ENCODE measurements around the gene PDE4D. TPM values are rescaled to one million over a fixed set of nuclear protein-coding genes. Genes with fewer than 3 reads are reported as not detected.

Gene PDE4D
- total RNA-seq, result 100 to 1,000 TPM; 116 to 154 TPM

DNA sequence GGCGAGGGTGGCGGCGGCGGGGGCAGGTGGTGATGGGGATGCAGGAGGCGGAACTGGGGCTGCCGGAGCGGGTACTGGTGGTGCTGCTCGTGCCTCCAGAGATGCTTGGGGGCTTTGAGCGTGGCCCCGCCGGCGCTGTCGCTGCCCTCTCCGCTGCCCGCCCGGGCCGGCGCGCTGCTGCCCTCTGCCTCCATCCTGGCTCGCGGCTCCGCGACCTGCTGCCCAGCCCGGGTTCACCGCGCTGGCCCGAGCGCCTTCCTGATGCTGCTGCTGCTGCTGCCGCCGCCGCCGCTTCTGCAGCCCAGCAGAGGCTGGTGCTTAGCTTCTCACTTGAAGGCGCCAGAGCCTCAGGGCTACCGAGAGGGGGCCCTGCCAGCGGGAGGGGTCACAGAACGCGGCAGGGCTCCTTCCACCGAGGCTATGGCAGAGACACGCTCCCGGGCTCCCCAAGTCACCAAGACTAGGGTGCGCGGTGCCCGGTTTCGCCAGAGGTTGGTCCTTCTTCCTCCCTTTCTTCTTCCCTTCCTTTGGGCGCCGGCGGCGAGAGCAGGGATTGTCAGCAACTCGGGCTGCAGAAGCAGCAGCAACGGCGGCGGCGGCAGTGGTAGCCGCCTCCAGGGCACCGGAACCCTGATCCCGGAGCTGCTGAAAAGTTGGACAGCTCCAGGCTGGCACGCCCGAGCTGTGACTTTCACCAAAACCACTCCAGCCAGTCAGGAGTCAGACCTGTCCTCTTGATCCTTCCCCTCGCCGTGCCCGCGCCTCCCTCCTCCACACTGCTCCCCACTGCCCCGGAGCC is at the start of gene PDE4D:
TSS of gene PDE4D (minus strand) at position 298 of the 799 bp plus-strand sequence.
- no peak within 1 kb of the TSS for H3K27ac Mint-ChIP-seq
- peak in 1 of 2 donors; percentile 26 for ATAC-seq (replicated peaks in 1 of 2)
- H3K4me3 Mint-ChIP-seq, result peak within 1 kb of the TSS; percentile 22 to 38
- peaks cover 39% of the 10 kb centered on the region for H3K27me3 Mint-ChIP-seq (ENCODE audit: low read depth)
- no peaks in the 10 kb centered on the region for H3K9me3 Mint-ChIP-seq
- peaks cover 7% of the 10 kb centered on the region for H3K4me1 Mint-ChIP-seq (ENCODE audit: low read depth)
- peaks cover 2 to 4% of the 10 kb centered on the region in 2 donors for H3K36me3 Mint-ChIP-seq (ENCODE audit: insufficient read depth in 2 of 2)
- peak; percentile 2 to 5 for DNase-seq

DNA sequence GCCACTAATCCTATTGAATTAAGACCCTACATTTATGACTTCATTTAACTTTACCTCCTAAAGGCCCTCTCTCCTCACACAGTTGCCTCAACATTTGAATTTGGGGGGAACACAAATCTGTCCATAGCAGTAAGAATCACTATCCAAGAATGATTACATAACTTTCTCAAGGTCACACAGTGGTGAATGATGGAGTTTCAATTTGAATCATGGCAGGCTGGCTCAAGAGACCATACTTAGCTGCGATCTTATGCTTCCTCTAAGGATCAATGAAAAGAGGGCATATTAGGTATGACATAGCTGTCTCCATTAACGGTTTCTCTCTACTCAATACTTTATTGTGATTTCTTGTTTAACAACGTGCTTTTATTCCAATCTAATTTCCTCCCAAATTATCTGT is 44.1 kb upstream of the PDE4D start:
- no peaks in the 10 kb centered on the region for H3K4me1 Mint-ChIP-seq (ENCODE audit: low read depth)
- no peaks in the 10 kb centered on the region for H3K27me3 Mint-ChIP-seq (ENCODE audit: low read depth)
- H3K4me3 Mint-ChIP-seq, result no peak overlapping the region
- H3K36me3 Mint-ChIP-seq (ENCODE audit: insufficient read depth in 2 of 2), result no peaks in the 10 kb centered on the region
- ATAC-seq (replicated peaks in 1 of 2) (no peak), DNase-seq (no peak)
- H3K9me3 Mint-ChIP-seq, result peaks cover 3 to 5% of the 10 kb centered on the region in 2 donors
- H3K27ac Mint-ChIP-seq, result no peak overlapping the region

DNA sequence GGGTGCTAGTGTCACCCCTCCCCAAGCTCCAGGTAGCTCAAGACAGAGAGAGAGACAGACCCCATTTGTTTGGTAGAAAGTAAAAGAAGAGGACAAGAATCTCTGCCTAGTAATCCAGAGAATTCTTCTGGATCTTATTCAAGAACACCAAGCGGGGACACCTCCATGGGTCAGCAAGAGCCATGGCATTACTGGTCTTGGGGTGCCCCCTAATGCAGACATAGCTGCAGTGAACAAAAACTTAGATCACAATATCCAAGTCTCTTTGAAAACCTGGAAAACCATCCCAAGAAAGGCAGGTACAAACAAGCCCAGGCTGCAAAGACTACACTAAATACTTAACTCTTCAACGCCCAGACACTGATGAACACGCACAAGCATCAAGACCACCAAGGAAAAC is 29.9 kb upstream of the PDE4D start:
- Mint-ChIP-seq H3K36me3 (ENCODE audit: insufficient read depth in 2 of 2) (no peaks in the 10 kb centered on the region), H3K9me3 (peaks cover 2 to 4% of the 10 kb centered on the region in 2 donors), H3K27me3 (ENCODE audit: low read depth) (no peaks in the 10 kb centered on the region), H3K4me3 (no peak overlapping the region), H3K4me1 (ENCODE audit: low read depth) (no peaks in the 10 kb centered on the region), H3K27ac (no peak overlapping the region)
- ATAC-seq (replicated peaks in 1 of 2), result no peak
- DNase-seq, result no peak

DNA sequence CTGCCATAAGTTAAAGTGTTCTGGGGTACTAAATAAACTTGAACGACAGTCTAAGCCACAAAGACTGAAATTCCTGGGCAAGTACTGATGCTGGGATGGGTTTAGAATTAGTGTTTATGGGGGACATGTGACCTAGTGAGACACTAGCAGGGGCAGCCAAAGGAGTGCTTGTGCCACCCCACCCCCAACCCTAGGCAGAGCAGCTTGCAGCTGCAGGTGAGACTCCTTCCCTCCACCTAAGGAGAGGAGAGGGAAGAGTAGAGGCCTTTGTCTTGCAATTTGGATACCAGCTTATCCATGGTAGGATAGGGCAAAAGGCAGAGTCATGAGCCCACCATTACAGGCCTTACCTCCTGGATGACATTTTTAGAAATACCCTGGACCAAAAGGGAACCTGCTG is 28.7 kb upstream of the PDE4D start:
- no peaks in the 10 kb centered on the region for H3K4me1 Mint-ChIP-seq (ENCODE audit: low read depth)

DNA sequence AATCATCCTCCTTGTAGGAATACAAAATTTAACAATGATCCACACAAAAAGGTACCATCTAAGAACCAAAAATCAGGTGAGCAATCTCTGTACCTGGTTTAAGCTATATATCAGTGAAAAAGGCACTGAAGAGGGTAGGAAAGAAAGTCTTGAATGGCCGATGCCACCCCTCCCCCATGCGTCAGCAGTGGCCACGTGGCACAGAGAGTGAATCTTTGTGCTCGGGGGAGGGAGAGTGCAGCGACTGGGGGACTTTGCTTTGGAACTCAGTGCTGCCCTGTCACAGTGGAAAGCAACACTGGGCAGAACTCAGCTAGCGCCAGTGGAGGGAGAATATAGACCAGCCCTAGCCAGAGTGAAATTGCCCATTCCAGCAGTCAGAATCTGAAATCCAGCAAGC is 28.3 kb upstream of the PDE4D start:
- H3K4me3 Mint-ChIP-seq, result no peak overlapping the region
- H3K9me3 Mint-ChIP-seq, result peaks cover 2 to 4% of the 10 kb centered on the region in 2 donors
- H3K4me1 Mint-ChIP-seq (ENCODE audit: low read depth), result no peaks in the 10 kb centered on the region
- H3K36me3 Mint-ChIP-seq (ENCODE audit: insufficient read depth in 2 of 2), result no peaks in the 10 kb centered on the region
- no peak for ATAC-seq (replicated peaks in 1 of 2)
- no peak overlapping the region for H3K27ac Mint-ChIP-seq
- no peak for DNase-seq
- no peaks in the 10 kb centered on the region for H3K27me3 Mint-ChIP-seq (ENCODE audit: low read depth)

More for the DNA sequence above, 28.7 kb upstream of the PDE4D start:
- DNase-seq (no peak), ATAC-seq (replicated peaks in 1 of 2) (no peak)
- Mint-ChIP-seq H3K27ac (no peak overlapping the region), H3K4me3 (no peak overlapping the region), H3K36me3 (ENCODE audit: insufficient read depth in 2 of 2) (no peaks in the 10 kb centered on the region), H3K9me3 (peaks cover 2 to 4% of the 10 kb centered on the region in 2 donors), H3K27me3 (ENCODE audit: low read depth) (no peaks in the 10 kb centered on the region)

DNA sequence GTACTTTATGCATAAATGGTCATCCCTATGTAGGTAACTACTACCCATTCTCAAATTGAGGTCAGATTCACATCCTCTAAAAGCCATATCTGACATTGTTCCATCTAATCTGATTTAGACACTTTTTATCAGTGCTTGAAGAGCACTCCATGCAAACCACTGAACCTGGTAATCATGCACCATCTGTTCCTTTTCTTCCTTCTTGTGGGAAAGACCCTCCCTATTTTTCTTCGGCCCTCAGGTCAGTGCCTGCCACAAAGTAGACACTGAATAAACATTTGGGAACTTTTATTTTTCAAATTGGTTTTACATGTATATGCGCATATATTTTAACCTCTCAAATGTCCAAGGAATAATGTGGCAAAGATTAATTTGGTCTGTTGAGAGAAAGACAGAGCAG is 26.0 kb upstream of the PDE4D start:
- H3K4me1 Mint-ChIP-seq (ENCODE audit: low read depth), result no peaks in the 10 kb centered on the region
- H3K9me3 Mint-ChIP-seq, result peaks cover 2 to 4% of the 10 kb centered on the region in 2 donors
- no peak for ATAC-seq (replicated peaks in 1 of 2)
- no peaks in the 10 kb centered on the region for H3K36me3 Mint-ChIP-seq (ENCODE audit: insufficient read depth in 2 of 2)
- H3K4me3 Mint-ChIP-seq, result no peak overlapping the region
- H3K27me3 Mint-ChIP-seq (ENCODE audit: low read depth), result no peaks in the 10 kb centered on the region
- no peak overlapping the region for H3K27ac Mint-ChIP-seq
- no peak for DNase-seq

DNA sequence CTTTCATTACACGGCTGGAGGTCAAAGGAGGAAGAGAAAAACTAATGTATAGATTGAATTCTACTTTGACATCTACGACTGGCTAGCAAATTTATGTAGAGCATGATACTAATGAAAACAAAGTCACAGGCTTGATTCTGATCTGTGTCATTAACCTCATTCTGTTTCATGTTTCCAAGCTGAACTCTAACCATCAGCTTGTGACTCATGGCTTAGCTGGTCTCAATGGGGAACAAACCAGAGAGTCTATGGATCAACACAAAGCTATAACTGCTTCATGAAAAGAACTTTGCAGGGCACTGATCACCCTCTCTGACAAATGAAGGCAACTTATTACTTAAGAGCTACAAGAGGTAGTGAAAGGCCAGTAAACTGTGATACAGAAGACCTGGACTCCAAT is 23.6 kb upstream of the PDE4D start:
- Mint-ChIP-seq H3K4me1 (ENCODE audit: low read depth) (no peaks in the 10 kb centered on the region), H3K27me3 (ENCODE audit: low read depth) (no peaks in the 10 kb centered on the region), H3K27ac (no peak overlapping the region), H3K4me3 (no peak overlapping the region), H3K36me3 (ENCODE audit: insufficient read depth in 2 of 2) (no peaks in the 10 kb centered on the region), H3K9me3 (no peaks in the 10 kb centered on the region)
- no peak for DNase-seq
- no peak for ATAC-seq (replicated peaks in 1 of 2)

DNA sequence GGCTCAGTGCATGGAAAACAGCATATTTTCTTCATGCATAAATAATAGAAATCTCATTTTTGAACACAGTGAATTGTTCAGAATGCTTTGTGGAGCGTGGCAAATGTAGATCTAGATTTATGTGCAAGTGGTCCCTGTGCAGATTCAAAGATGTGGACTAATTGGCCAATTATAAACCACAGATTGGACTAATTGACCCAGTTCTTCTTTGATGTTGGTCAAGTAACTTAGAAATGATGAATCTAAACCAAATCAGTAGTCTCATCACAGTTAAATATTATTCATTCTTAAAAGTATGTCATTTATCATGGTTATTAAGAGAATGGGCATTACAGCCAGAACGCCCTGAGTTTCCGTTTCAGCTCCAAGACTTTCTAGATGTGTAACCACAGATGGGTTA is 11.7 kb upstream of the PDE4D start:
- Mint-ChIP-seq H3K27me3 (ENCODE audit: low read depth) (no peaks in the 10 kb centered on the region), H3K4me3 (no peak overlapping the region), H3K36me3 (ENCODE audit: insufficient read depth in 2 of 2) (no peaks in the 10 kb centered on the region), H3K4me1 (ENCODE audit: low read depth) (no peaks in the 10 kb centered on the region), H3K27ac (no peak overlapping the region), H3K9me3 (peaks cover 2% of the 10 kb centered on the region in 2 donors)
- no peak for DNase-seq
- ATAC-seq (replicated peaks in 1 of 2), result no peak

DNA sequence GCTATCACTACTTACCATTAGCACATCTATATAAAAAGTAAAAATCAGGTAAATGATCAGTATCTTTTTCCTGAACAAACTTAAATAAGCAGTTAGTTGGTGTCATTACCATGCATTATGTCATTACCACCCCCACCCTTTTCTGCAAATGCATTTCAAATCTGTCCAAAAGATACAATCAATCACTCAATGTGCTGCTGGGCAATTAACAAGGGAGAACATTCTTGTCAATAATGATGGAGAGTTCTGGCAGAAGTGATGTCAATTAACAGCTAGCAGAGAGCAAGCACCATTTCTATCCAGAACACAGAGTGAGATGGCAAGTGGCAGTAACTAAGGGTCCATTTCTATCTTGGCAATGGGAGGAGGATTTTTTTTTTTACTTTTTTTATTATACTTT is 3.5 kb upstream of the PDE4D start:
- Mint-ChIP-seq H3K4me3 (no peak overlapping the region), H3K4me1 (ENCODE audit: low read depth) (peaks cover 7% of the 10 kb centered on the region), H3K36me3 (ENCODE audit: insufficient read depth in 2 of 2) (peaks cover 2 to 4% of the 10 kb centered on the region in 2 donors), H3K27me3 (ENCODE audit: low read depth) (peaks cover 28% of the 10 kb centered on the region), H3K9me3 (peaks cover 0 to 4% of the 10 kb centered on the region in 2 donors), H3K27ac (no peak overlapping the region)
- ATAC-seq (replicated peaks in 1 of 2), result no peak
- no peak for DNase-seq

DNA sequence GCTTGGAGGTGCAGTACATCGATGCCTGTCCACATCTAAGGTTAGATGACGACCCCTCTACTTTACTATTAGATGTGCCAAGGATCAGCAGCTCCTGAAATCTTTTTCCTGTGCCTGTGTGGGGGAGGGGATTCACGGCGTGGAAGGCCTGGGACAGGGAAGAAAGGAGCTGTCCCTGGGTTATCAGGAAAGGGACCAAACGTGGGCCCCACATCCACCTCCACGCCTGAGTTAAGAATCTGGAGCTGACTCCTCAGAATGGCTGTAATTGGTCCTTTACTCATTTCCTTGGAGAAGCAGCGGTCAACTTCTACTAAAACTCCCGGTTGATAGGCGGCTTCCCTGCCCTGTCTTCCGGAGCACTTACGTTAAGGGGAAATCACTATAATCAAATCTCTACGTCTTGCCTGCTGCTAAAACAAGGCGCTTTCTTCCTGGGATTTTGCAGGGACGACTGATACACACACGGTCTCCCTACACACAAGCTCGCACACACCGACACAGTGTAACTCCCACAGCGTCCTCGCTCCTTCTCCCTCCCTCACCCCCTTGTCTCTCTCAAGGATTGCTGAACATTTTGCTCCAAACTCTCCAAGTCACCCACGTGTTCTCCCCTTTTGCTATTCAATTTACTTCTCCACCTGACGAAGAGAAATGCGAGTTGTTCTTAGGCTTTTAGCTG is 1.4 kb downstream of the PDE4D start:
- H3K9me3 Mint-ChIP-seq, result no peaks in the 10 kb centered on the region
- H3K27ac Mint-ChIP-seq, result no peak overlapping the region
- peaks cover 2 to 4% of the 10 kb centered on the region in 2 donors for H3K36me3 Mint-ChIP-seq (ENCODE audit: insufficient read depth in 2 of 2)
- no peak overlapping the region for H3K4me3 Mint-ChIP-seq
- no peak for ATAC-seq (replicated peaks in 1 of 2)
- no peak for DNase-seq
- peaks cover 39% of the 10 kb centered on the region for H3K27me3 Mint-ChIP-seq (ENCODE audit: low read depth)
- peaks cover 7% of the 10 kb centered on the region for H3K4me1 Mint-ChIP-seq (ENCODE audit: low read depth)

DNA sequence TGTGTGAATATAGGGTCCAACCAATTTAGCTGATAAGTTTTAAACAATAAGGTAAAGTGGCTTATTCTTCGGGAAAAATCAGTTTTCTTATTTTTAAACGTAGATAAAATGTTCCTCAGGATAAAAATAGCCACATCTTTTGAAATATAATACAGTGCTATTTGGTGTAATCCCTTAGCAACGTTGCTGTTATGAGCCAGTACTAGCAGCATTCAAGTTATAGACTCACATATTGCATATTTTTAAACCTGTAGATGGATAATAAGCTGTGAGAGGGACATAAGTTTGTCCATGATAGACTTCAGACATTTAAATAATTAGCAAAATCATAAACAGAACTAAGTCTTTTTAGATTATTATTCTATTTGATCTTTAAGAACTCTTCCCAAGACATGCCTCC is 6.3 kb downstream of the PDE4D start:
- H3K27me3 Mint-ChIP-seq (ENCODE audit: low read depth), result peaks cover 13% of the 10 kb centered on the region
- no peaks in the 10 kb centered on the region for H3K9me3 Mint-ChIP-seq
- H3K36me3 Mint-ChIP-seq (ENCODE audit: insufficient read depth in 2 of 2), result peaks cover 0 to 2% of the 10 kb centered on the region in 2 donors
- no peak for ATAC-seq (replicated peaks in 1 of 2)
- H3K4me3 Mint-ChIP-seq, result no peak overlapping the region
- no peak overlapping the region for H3K27ac Mint-ChIP-seq
- DNase-seq, result no peak
- H3K4me1 Mint-ChIP-seq (ENCODE audit: low read depth), result no peaks in the 10 kb centered on the region

DNA sequence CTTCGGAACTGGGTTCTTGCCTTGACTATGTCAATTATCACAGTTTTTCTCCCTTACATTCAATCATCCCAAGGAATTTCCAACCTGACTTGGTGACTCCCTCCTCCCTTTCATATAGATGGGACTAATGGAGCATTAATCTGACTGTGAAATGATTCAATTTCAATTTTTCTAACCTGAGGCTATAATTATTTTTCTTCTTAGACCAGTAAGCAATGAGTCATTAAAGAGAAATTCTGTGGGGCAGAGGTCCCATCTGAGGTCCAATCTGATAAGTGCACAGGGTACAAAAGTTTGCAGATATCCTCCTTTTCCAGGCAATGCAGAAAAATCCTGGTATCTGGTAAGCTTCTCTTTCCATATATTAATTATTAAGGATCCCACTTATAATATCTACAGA is 18.9 kb downstream of the PDE4D start:
- H3K4me3 Mint-ChIP-seq, result no peak overlapping the region
- ATAC-seq (replicated peaks in 1 of 2), result no peak
- no peak for DNase-seq
- H3K27me3 Mint-ChIP-seq (ENCODE audit: low read depth), result no peaks in the 10 kb centered on the region
- H3K4me1 Mint-ChIP-seq (ENCODE audit: low read depth), result no peaks in the 10 kb centered on the region
- H3K36me3 Mint-ChIP-seq (ENCODE audit: insufficient read depth in 2 of 2), result no peaks in the 10 kb centered on the region
- H3K9me3 Mint-ChIP-seq, result no peaks in the 10 kb centered on the region
- no peak overlapping the region for H3K27ac Mint-ChIP-seq

DNA sequence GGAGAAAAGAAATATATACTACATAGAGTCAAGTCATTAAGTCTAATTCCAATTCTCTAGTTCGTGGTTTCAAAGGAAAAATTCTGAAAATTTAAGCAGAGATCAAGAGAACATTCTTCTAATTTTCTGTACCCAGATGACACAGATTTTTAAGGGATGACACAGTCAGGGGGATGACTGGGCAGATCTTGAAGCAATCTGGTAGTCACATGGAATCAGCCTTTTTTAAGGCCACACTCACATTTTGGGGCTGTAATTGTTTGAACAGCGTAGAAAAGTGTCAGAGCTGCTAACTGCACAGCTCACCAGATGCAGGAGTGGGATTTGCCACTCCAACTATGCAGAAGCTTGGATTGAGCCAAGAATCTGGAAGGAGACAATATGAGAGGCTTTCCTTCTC is 20.4 kb downstream of the PDE4D start:
- H3K27ac Mint-ChIP-seq, result no peak overlapping the region
- DNase-seq (no peak), ATAC-seq (replicated peaks in 1 of 2) (no peak)
- H3K36me3 Mint-ChIP-seq (ENCODE audit: insufficient read depth in 2 of 2), result no peaks in the 10 kb centered on the region
- H3K4me1 Mint-ChIP-seq (ENCODE audit: low read depth), result no peaks in the 10 kb centered on the region
- H3K4me3 Mint-ChIP-seq, result no peak overlapping the region
- H3K9me3 Mint-ChIP-seq, result no peaks in the 10 kb centered on the region
- no peaks in the 10 kb centered on the region for H3K27me3 Mint-ChIP-seq (ENCODE audit: low read depth)

Measured in activated T-cell treated with anti-CD3 and anti-CD28 coated beads, Interleukin-2, amount 50 U/mL, for 72 hours (primary cell).